ENCODE data around the gene CYBRD1.

The CYBRD1 gene

DNA sequence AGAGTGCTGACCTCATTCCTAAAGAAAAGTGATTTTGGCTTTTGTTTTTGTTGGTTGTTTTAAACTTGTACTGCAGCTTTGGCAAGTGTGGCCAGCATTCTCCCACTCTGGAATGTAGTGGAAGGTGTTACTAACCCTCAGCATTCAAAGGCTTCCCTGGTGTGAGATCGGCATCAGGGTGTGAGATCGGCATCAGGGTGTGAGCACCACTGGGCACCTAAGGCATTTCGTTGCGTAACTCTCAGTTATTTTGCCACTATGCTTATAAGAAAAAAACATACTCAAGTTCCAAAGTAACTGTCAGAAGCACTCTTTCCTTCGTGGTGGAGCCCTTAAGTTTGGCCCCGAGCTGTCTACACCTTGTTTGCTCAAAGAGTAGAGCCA, 1.7 kb downstream of the CYBRD1 start:
- ATAC-seq: no peak
- TF ChIP-seq, protein P1, sequence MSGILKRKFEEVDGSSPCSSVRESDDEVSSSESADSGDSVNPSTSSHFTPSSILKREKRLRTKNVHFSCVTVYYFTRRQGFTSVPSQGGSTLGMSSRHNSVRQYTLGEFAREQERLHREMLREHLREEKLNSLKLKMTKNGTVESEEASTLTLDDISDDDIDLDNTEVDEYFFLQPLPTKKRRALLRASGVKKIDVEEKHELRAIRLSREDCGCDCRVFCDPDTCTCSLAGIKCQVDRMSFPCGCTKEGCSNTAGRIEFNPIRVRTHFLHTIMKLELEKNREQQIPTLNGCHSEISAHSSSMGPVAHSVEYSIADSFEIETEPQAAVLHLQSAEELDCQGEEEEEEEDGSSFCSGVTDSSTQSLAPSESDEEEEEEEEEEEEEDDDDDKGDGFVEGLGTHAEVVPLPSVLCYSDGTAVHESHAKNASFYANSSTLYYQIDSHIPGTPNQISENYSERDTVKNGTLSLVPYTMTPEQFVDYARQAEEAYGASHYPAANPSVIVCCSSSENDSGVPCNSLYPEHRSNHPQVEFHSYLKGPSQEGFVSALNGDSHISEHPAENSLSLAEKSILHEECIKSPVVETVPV (CRISPR knock-in tag; IDR thresholded peaks at IDR 0.05): no peak
- TF ChIP-seq ZNF70 (CRISPR knock-in tag; IDR thresholded peaks at IDR 0.05) (no peak), PPARA (CRISPR knock-in tag; IDR thresholded peaks at IDR 0.05; ENCODE audit: borderline replicate concordance) (no peak), ZNF8 (CRISPR knock-in tag; IDR thresholded peaks at IDR 0.05) (no peak), ARNTL (CRISPR knock-in tag; IDR thresholded peaks at IDR 0.05; ENCODE audit: borderline replicate concordance, low read depth) (no peak), ZFP3 (CRISPR knock-in tag; IDR thresholded peaks at IDR 0.05) (no peak), GLIS3 (CRISPR knock-in tag; IDR thresholded peaks at IDR 0.05) (no peak), TSHZ2 (CRISPR knock-in tag; IDR thresholded peaks at IDR 0.05) (no peak), ZNF565 (CRISPR knock-in tag; conservative IDR thresholded peaks at IDR 0.05; ENCODE audit: low read depth) (no peak), ZFP30 (CRISPR knock-in tag; IDR thresholded peaks at IDR 0.05) (no peak), BACH2 (CRISPR knock-in tag; IDR thresholded peaks at IDR 0.05; ENCODE audit: borderline replicate concordance) (no peak), RARB (CRISPR knock-in tag; IDR thresholded peaks at IDR 0.05) (no peak), CSDC2 (CRISPR knock-in tag; IDR thresholded peaks at IDR 0.05) (no peak), ESRRG (CRISPR knock-in tag; IDR thresholded peaks at IDR 0.05) (no peak)
- TF ChIP-seq, protein P2, sequence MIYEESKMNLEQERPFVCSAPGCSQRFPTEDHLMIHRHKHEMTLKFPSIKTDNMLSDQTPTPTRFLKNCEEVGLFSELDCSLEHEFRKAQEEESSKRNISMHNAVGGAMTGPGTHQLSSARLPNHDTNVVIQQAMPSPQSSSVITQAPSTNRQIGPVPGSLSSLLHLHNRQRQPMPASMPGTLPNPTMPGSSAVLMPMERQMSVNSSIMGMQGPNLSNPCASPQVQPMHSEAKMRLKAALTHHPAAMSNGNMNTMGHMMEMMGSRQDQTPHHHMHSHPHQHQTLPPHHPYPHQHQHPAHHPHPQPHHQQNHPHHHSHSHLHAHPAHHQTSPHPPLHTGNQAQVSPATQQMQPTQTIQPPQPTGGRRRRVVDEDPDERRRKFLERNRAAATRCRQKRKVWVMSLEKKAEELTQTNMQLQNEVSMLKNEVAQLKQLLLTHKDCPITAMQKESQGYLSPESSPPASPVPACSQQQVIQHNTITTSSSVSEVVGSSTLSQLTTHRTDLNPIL (CRISPR knock-in tag; IDR thresholded peaks at IDR 0.05; ENCODE audit: low read depth): no peak

DNA sequence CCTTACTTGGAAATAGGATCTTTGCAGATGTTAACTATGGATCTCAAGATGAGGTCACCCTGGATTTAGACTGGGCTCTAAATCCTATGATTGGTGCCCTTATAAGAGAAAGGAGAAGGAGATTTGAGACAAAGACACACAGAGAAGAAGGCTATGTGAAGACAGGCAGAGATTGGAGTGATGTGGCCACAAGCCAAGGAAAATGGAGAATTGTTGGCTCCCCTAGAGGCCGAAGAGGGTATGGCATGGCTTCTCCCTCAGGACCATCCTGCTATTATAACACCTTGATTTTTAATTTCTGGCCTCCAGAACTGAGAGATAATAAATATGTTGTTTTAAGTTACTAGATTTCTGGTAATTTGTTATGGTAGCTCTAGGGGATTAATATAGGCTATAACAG, 7.6 kb downstream of the CYBRD1 start:
- no peak for ATAC-seq
- no peak for TF ChIP-seq ZNF565 (CRISPR knock-in tag; conservative IDR thresholded peaks at IDR 0.05; ENCODE audit: low read depth)
- no peak for TF ChIP-seq ARNTL (CRISPR knock-in tag; IDR thresholded peaks at IDR 0.05; ENCODE audit: borderline replicate concordance, low read depth)
- TF ChIP-seq, protein P1 (CRISPR knock-in tag; IDR thresholded peaks at IDR 0.05): no peak
- TF ChIP-seq ESRRG (CRISPR knock-in tag; IDR thresholded peaks at IDR 0.05): no peak
- TF ChIP-seq ZNF8 (CRISPR knock-in tag; IDR thresholded peaks at IDR 0.05): no peak
- no peak for TF ChIP-seq GLIS3 (CRISPR knock-in tag; IDR thresholded peaks at IDR 0.05)
- TF ChIP-seq TSHZ2 (CRISPR knock-in tag; IDR thresholded peaks at IDR 0.05): no peak
- TF ChIP-seq RARB (CRISPR knock-in tag; IDR thresholded peaks at IDR 0.05): no peak
- no peak for TF ChIP-seq ISL1 (CRISPR knock-in tag; IDR thresholded peaks at IDR 0.05)
- TF ChIP-seq PPARA (CRISPR knock-in tag; IDR thresholded peaks at IDR 0.05; ENCODE audit: borderline replicate concordance): no peak
- TF ChIP-seq BACH2 (CRISPR knock-in tag; IDR thresholded peaks at IDR 0.05; ENCODE audit: borderline replicate concordance): no peak
- TF ChIP-seq CSDC2 (CRISPR knock-in tag; IDR thresholded peaks at IDR 0.05): no peak
- no peak for TF ChIP-seq POU6F1 (CRISPR knock-in tag; IDR thresholded peaks at IDR 0.05; ENCODE audit: borderline replicate concordance, low read depth)
- no peak for TF ChIP-seq ZFP3 (CRISPR knock-in tag; IDR thresholded peaks at IDR 0.05)
- TF ChIP-seq SNAI2 (CRISPR knock-in tag; IDR thresholded peaks at IDR 0.05): no peak
- no peak for TF ChIP-seq ZNF70 (CRISPR knock-in tag; IDR thresholded peaks at IDR 0.05)
- TF ChIP-seq, protein P2 (CRISPR knock-in tag; IDR thresholded peaks at IDR 0.05; ENCODE audit: low read depth): no peak
- TF ChIP-seq TCF4 (CRISPR knock-in tag; IDR thresholded peaks at IDR 0.05; ENCODE audit: borderline replicate concordance): no peak

Measured in SK-N-SH treated with all-trans-retinoic acid at 6 μM for 48 hours (cell line).